Fibroblast of the conjunctiva (primary cell): ENCODE results near the gene SENP2.
"Not testable (repeated sequence)": the region's sequence is repeated elsewhere in the genome, so short reads cannot be mapped to it uniquely, and the experiment has no call there.

Experiments used
- DNase-seq: peaks from one replicate; pipeline ENCODE4 v3.0.0-alpha.2; 2010; ENCODE audit warnings: low read depth

The SENP2 gene

DNA sequence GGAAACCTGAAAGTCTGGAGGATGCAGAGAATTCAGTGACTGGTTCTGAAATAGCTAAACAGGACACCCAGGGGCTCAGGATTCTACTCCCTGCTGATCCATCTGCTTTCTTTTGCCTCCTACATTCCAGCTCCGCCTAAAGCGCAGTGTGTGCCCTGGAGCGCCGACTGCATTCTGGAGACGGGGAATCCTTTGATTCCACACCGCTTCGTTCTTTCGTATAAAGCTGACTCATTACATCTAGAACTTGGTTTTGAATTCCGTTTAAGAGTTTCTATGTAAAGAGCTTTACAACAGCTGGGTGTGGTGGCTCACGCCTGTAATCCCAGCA is 61.8 kb downstream of the SENP2 start:
- no peak for DNase-seq

DNA sequence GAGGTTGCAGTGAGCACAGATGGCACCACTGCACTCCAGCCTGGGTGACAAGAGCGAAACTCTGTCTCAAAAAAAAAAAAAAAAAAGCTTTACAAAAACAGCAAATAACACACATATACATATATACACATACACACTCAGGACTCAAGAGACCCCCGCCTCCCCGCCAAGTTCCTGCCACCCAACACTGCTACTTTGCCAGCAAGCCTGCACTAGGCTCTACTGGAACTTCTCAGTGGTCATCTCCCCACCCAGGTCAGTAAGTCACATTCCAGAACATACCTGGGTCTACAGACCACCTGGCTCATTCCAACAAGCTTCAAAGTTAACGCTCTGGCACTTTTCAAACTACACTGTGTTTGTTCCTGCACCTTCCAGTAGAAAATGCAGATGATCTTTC is 62.3 kb downstream of the SENP2 start:
- no peak for DNase-seq

DNA sequence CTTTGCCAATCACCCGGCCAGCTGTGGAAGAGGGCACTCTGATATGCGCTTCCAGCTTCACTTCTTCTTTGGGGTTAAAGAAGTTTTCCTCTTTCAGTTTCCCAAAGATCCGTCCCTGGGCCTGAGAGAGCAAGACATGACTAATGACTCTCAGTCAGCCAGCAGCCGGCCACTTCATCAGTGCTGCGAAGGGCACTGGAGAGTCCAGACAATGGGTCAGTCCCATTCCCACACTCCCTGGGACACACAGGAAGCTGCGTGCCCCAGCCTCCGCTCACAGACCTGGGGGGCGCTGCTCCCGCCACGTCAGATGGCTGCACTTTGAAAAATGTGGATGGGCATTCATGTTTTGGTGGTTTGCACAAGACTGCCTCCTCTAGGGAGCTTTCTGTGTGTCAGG is 63.3 kb downstream of the SENP2 start:
- DNase-seq = no peak

DNA sequence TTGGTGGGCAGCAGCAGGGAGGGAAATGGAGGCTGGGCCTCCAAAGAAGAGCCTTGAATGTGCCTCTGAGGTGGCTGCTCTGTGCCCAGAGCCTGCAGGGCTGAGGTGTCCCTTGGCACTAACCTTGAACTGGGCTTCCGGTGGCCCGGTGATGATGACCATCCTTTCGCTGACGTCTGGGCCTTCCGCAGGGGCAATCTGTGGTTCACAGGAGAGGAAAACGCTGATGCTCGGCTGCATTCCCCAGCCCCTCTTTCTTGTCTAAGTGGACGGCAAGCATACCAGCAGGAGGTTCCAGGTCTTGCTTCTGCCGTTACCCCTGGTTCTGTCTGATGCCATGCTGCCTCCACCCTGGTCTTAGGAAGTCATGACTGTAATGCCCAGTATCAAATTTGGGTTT is 65.9 kb downstream of the SENP2 start:
- DNase-seq = no peak

DNA sequence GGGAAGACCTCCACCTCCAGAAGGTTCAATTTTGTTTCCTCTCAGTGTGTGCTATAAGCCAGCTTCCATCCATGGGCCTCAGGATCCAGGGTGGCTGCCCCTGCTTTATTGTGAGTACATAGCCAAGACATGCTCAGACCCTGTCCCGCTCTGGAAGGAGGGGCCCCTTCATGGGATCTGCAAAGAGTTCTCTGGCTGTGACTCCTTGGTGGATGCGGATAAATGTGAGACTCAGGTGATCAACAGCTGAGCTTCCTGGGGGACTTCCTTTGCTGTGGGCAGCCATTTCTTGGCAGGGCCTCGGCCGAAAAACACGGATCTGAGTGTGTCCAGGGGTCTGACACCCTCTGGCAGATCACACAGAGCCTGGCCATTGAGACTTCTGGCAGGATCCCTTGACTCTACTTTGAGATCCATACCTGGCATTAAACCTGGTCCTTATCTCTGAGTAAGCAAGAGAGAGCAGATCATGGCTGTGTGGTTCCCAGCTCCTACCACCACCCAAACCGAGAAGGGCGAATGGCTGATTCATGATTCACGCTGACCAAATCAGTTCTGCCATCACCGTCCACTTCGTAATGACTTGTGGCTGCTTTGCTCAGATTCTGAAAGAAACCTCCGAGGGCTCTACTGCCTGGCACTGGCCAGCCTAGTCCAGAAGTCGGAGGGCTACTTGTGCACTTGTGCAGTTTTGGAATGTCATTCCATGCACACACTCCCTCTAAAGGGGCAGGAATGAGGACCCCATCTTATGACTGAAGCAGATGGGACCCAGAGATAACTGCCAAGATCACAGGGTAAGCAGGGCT is 68.1 kb downstream of the SENP2 start:
- DNase-seq = no peak

DNA sequence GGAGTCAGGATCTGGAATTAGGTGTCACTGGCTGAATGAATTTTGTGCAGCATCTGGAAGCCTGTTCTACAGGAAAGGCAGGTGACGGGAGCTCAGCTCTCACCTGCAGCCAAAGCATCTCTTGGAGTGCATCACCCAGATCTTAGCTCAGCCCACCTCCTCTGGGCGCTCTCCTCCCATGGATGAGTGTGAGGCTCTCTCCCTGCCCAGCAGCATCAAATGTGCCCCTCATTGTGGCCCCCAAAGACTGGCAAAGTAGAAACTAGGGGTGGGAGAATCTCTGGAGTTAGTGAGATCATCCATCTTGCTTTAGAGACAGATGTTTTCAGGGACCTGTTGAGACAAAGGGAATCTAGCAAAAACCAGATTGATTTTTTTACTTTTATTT is 68.7 kb downstream of the SENP2 start:
- DNase-seq = no peak

DNA sequence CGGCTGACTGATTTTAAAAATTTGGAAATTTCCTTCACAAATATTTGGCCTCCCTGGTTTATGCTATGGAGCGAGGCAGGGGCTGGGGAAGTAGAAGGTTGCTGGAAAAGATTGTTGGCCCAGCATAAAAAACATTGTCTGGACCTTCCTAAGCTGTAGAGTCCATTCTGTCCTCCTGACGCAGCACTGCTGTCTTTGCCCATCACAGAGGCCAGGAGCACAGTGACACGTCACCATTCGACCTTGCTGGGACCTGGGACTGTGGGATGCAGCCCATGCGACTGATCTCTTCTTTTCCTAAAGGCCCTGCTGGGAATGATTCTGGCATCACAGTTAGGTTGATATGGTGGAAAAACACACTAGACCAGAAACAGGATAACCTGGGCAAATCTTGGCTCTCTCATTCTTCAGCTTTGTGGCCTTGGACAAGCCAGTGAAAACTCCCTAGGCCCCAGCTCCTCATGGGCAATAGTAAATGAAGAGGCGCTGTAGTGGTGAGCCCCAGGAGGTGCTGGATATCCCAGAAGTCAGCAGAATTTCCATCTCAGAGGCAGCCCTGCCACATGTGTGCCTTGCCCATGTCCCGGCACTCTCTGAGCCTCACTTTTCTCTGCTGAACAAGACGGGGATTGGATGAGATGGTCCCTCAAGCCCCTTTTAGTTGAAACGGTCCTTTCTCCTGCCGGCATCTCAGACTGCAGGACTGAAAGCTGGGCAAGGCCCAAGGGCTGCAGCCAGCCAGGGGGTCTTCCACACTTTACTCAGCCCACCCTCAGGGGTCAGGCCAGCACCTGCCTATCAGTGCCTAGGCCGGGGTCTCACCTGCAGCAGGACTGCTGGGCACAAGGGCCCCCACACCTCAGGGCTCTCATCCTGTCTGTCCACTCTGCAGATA is 69.6 kb downstream of the SENP2 start:
- DNase-seq = no peak

DNA sequence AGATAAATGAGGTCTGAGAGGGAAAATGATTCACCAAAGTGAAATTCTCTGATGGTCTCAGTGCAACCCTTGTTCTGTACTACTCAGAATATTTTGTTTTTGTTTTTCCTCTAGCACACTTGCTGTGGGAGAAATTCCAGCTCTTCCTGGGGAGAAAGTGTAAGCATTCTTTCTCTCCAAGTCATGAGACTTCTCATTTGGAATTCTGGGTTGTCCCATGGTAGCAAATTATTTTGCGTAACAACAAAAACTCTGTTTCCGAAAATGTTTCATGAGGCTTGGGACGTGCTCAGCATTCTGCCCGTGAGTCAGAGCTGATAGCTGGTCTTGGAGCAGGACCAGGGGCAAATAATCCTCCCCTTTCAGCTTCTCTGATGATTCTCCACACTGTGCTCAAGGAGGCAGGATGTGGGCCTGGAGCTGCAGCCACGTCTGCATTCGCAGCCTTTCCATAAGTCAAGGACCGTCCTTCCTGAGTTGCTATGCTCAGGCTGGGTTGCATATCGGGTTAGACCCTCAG is 70.3 kb downstream of the SENP2 start:
- DNase-seq = peak; percentile 95

DNA sequence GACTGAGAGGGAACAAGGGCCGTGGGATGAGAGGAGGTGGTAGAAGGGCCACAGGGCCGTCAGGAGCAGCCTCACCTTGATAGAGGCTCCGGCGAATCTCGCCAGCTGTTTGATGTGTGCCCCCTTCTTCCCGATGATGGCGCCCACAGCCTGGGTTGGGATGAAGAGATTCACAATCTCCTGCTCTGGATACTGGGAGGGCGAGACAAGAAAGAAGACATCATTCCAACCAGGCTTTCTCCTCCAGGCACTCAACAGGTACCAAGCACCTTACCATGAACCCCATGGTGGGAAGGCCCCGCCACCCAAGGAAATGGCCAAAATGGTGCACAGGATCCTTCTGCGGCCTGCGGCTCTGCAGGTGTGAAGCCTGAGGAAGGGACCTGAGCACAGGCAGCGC is 71.1 kb downstream of the SENP2 start:
- no peak for DNase-seq

DNA sequence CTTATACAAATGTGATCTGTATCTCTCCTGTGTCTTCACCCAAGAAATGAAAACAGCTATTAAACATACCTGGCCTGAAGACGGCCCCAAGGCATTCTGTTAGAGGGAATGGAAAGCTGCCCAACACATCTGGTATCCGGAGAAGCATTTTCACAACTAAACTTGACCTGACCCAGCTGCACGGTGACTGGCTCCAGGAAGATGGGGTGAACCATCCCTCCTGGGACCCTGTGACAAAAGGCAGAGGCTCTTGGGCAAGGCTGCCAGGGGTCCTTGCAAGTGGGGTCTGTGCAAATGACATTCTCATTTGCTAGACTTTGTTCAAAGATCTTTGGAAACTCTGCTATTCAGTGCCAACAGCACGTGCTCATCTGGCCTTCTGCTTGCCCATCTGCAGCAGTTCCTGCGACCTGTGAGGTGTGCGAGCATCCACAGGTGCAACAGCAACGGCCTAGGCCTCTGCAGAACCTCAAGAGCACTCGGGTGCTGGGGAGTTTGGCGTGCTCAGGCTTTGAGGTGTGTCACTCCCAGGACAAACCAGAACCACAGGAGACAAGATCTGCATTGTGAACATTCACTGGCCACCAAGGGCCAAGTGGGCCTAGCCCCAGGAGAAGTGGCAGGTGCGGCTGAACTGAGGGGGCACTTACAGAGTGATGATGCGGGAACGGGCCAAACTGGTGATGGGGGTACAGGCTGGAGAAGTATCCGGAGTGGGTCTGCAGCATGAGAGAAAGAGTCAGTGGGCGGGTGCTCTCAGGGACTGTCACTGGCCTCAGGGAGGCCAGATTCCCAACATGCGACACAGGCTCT is 71.8 kb downstream of the SENP2 start:
- DNase-seq = no peak

DNA sequence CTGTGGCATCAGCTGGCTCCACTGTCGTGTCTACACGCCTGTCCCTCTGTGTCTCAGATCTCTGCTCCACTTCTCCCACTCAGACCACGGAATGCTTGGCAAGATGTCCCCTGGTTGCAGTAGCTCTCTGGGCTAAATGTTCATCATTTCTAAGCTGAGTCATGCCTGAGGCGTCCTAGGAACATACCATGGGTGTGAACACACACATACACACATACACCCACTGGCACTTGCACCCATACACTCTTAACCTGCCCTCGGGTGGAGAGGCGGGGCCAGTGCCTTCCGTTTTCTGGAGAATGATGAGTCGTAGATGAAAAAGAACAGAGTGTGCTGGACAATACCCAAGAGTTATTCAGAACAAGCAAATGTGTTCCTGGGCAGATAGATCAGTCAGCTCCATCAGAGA is 72.4 kb downstream of the SENP2 start:
- peak; percentile 99 for DNase-seq

DNA sequence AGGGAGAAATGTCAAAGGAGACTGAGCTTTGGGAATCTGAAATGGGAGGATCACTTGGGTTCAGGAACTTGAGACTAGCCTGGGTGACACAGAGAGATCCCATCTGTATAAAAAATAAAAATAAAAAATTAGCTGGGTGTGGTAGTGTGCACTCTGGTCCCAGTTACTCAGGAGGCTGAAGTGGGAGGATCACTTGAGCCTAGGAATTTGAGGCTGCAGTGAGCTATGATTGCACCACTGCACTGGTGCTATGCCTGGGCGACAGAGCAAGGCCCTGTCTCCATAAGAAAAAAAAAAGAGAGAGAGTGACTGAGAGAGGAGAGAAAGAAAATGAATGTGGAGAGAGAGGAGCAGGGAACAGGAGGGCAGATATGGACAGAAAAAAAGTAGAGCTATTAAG is 72.8 kb downstream of the SENP2 start:
- no peak for DNase-seq

DNA sequence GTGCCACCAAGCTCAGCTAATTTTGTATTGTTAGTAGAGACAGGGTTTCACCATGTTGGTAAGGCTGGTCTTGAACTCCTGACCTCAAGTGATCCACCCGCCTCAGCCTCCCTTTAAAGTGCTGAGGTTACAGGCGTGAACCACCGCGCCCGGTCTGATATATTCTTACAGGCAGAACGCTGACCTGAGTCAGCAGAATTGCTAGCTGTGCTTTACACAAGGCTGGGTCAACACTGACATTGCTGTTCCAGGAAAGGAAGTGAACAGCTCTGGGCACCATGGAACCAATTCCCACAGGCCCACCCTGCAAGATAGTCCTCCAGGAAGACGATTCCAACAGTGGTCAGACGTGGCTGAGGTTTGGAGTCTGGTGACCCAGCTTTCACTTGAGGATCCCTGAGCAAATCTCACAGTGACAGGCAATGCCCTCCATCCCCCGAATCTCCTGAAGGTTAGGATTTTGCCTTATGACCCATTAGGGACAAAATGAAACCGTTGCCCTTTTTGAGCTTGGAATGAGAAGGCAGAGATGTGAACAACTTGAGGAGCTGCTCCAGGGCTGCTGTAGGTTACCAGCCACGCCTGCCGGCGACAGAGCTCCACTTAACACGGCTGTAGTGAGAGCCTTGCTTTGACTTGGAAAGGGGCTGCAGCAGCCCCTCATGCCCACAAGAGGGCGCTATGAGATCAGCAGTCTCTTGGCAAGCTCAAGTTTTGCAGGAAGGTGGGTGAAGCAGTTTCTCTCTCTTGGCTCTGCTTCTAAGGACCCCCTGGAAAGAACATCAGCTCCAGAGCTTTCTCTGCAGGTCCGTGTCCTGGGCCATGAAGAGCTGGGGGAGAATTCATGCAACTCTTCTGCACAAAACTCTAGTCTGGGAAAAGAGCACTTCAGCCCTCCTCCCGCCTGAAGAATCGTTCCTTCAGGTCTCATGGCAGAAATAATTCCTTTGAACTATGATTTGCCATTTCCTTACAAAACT is 74.1 kb downstream of the SENP2 start:
- DNase-seq = peak; percentile 77

DNA sequence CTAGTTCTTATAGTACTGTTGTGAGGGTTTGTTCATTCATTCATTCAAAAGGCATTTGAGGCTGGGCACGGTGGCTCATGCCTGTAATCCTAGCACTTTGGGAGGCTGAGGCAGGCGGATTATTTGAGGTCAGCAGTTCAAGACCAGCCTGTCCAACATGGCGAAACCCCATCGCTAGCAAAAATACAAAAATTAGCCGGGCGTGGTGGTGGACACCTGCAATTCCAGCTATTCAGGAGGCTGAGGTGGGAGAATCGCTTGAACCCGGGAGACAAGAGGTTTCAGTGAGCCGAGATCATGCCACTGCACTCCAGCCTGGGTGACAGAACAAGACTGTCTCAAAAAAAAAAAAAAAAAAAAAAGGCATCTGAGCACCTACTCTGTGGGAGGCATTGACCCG is 75.2 kb downstream of the SENP2 start:
- not testable (repeated sequence) for DNase-seq

DNA sequence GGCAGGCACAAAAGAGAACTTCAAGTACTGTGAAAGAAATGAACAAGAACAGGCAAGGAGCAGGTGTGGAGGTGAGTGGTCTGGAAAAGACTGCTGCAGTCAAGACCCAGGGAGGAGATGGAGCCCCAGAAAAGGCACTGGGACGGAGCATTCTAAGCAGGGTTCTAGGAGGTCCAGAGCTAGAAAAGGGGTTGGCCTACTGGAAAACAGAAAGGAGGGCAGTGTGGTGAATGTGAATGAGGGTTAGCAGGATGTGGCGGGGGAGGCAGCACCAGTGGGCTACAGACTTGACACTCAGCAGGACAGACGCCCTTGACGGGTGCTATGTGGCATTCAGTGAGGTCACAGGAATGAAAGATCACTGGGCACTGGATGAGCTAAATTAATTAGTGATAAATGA is 75.7 kb downstream of the SENP2 start:
- no peak for DNase-seq

DNA sequence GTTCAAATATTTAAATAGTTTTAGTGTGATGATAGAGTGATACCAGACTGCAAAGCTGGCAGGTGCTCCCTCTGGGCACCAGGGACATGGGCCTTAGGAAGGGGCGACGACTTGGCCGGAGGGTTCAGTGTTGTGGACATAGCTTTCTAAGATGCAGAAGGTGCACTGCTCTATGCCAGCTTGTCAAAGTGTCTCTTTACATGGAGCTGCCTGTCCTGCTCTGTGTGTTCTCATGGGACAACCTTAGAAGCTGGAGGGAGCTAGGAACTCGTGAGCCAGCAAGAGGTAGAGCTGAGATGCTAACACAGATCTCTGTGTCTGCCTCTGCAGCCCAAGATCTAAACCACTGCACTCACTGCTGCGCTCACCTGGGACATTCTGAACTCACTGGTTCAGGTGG is 77.8 kb downstream of the SENP2 start:
- no peak for DNase-seq

DNA sequence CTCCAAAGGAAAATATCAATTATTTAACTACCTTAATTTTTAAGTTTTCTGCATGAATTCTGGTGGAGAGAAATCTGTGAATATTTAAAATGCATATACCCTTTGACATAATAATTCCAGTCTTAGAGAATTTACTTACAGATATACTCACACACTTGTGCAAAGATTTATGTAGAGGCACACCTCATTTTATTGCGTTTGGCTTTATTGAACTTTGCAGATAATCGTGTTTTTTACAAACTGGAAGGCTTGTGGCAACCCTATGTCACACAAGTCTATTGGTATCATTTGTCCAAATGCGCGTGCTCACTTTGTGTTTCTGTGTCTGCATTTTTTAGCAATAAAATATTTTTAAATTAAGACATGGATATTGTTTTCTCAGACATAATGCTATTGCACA is 81.5 kb downstream of the SENP2 start:
- DNase-seq = no peak

DNA sequence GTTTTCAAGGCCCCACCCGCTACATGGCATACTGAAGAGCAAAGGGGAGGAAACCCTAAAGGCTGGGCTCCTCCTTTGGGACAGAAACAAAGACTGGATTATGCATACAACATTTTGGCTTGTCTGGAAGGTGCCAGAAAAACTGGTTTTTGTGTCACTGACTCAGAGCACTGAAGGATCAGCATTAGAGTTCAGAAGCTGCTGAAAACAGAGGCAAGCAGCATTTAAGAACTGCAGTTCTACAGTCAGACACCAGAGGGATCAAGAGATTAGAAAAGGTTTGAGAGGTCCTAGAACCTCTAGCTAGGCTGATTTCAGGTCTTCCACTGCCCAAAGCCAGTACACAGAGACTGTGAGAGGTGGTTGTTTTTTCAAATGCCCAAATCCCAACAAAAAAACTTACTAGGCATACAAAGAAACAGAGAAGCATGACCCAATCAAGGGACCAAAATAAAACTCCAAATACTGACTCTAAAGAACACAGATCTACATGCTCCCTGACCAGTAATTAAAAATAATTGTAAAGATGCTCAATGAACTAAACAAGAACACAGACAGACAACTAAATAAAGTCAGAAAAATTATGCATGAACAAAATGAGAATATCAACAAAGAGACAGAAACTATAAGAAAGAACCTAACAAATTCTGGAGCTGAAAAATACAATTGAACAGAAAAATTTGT is 91.2 kb downstream of the SENP2 start:
- DNase-seq = peak; percentile 77

DNA sequence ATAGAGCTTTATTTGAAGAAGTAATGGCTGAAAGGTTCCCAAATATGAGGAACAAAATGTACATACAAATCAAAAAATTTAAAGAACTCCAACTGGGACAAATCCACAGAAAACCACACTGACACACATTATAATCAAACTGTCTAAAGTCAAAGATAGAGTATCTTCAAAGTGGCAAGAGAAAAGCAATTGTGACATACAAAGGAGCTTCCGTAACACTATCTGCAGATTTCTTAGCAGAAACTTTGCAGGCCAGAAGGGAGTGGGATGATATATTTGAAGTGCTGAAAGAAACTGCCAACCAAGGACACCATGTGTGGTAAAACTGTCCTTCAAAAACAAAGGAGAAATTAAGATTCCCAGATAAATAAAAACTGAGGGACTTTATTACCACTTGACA is 91.9 kb downstream of the SENP2 start:
- DNase-seq = no peak

DNA sequence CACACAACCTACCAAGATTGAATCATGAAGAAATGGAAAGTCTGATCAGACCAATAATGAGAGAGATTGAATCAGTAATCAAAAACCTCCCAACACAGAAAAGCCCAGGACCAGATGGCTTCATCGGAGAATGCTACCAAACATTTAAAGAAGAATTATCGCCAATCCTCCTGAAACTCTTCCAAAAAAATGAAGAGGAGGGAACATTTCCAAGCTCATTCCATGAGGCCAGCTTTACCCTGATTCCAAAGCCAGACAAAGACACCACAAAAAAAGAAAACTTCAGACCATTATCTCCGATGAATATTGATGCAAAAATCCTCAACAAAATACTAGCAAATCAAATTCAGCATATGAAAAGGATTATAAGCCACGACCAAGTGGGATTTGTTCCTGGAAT is 94.1 kb downstream of the SENP2 start:
- no peak for DNase-seq
